Parathyroid adenoma (tissue), 2 donors: ENCODE results near the gene PIP5KL1.

ENCODE experiments used
- H2AFZ ChIP-seq: fragments of 300-600 bp; sonication (generic); one replicate; pipeline ENCODE4 v1.7.0; 2017; ENCODE audit warnings: antibody characterized with exemption, mild to moderate bottlenecking
- H3K27ac ChIP-seq: fragments of 300-600 bp; sonication (generic); one replicate; pipeline ENCODE4 v1.7.0; 2017
- H3K27me3 ChIP-seq: fragments of 300-600 bp; sonication (generic); one replicate; pipeline ENCODE4 v1.7.0; 2017; ENCODE audit warnings: low read length; ENCODE audit not compliant: control insufficient read depth, insufficient read depth
- H3K36me3 ChIP-seq: fragments of 300-600 bp; sonication (generic); one replicate; pipeline ENCODE4 v1.7.0; 2017; ENCODE audit warnings: low read length; ENCODE audit not compliant: control insufficient read depth, insufficient read depth
- H3K4me1 ChIP-seq: fragments of 300-600 bp; sonication (generic); one replicate; pipeline ENCODE4 v1.7.0; 2017; ENCODE audit warnings: control low read depth
- H3K4me2 ChIP-seq: fragments of 300-600 bp; sonication (generic); one replicate; pipeline ENCODE4 v1.7.0; 2017; ENCODE audit warnings: low read length
- H3K4me3 ChIP-seq: fragments of 300-600 bp; sonication (generic); one replicate; pipeline ENCODE4 v1.7.0; 2017; ENCODE audit warnings: low read depth, low read length
- H3K79me2 ChIP-seq: fragments of 300-600 bp; sonication (generic); one replicate; pipeline ENCODE4 v1.7.0; 2017; ENCODE audit warnings: control low read depth
- H3K9ac ChIP-seq: fragments of 300-600 bp; sonication (generic); one replicate; pipeline ENCODE4 v1.7.0; 2017; ENCODE audit warnings: mild to moderate bottlenecking
- H3K9me3 ChIP-seq: fragments of 300-600 bp; sonication (generic); one replicate; pipeline ENCODE4 v1.7.0; 2017; ENCODE audit warnings: low read length; ENCODE audit not compliant: control insufficient read depth
- TF ChIP-seq, protein P1 (sequence below): fragments of 300-600 bp; sonication (generic); IDR thresholded peaks from one replicate; pipeline ENCODE4 v1.7.0; 2017; ENCODE audit warnings: antibody characterized with exemption, mild to moderate bottlenecking
- donor health status: primary hyperparathyroidism.

The PIP5KL1 gene

DNA sequence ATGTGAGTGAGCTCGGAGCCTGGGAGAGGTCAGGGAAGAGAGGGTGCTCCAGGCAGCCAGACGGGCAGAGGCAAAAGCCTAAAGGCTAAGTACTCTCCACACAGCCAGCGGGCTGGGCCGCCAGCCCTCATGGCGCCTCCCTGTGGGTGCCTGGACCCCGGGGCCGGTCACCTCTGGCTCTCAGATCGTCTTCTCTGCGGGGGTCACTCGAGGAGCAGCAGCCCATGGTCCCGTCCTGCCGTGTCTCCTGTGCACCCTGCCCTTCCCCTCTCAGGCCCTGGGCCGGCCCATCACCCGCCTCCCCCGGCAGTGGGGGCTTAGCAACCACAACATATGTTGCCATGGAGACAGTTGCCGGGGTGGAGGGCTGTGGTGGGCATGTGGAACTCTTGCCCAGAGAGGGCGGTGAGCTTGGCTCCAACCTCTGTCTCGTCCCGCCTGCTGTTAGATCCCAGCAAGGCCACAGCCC is 57.3 kb downstream of the PIP5KL1 start:
- H3K9me3 ChIP-seq: no peaks in the 10 kb centered on the region
- TF ChIP-seq, protein P1, sequence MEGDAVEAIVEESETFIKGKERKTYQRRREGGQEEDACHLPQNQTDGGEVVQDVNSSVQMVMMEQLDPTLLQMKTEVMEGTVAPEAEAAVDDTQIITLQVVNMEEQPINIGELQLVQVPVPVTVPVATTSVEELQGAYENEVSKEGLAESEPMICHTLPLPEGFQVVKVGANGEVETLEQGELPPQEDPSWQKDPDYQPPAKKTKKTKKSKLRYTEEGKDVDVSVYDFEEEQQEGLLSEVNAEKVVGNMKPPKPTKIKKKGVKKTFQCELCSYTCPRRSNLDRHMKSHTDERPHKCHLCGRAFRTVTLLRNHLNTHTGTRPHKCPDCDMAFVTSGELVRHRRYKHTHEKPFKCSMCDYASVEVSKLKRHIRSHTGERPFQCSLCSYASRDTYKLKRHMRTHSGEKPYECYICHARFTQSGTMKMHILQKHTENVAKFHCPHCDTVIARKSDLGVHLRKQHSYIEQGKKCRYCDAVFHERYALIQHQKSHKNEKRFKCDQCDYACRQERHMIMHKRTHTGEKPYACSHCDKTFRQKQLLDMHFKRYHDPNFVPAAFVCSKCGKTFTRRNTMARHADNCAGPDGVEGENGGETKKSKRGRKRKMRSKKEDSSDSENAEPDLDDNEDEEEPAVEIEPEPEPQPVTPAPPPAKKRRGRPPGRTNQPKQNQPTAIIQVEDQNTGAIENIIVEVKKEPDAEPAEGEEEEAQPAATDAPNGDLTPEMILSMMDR: no peak
- H2AFZ ChIP-seq: no peak overlapping the region
- H3K36me3 ChIP-seq: no peaks in the 10 kb centered on the region
- H3K27me3 ChIP-seq: no peaks in the 10 kb centered on the region
- no peak overlapping the region for H3K27ac ChIP-seq
- no peak overlapping the region for H3K4me2 ChIP-seq
- H3K9ac ChIP-seq: no peak overlapping the region
- H3K79me2 ChIP-seq: no peaks in the 10 kb centered on the region
- no peak overlapping the region for H3K4me3 ChIP-seq
- H3K4me1 ChIP-seq: no peaks in the 10 kb centered on the region

DNA sequence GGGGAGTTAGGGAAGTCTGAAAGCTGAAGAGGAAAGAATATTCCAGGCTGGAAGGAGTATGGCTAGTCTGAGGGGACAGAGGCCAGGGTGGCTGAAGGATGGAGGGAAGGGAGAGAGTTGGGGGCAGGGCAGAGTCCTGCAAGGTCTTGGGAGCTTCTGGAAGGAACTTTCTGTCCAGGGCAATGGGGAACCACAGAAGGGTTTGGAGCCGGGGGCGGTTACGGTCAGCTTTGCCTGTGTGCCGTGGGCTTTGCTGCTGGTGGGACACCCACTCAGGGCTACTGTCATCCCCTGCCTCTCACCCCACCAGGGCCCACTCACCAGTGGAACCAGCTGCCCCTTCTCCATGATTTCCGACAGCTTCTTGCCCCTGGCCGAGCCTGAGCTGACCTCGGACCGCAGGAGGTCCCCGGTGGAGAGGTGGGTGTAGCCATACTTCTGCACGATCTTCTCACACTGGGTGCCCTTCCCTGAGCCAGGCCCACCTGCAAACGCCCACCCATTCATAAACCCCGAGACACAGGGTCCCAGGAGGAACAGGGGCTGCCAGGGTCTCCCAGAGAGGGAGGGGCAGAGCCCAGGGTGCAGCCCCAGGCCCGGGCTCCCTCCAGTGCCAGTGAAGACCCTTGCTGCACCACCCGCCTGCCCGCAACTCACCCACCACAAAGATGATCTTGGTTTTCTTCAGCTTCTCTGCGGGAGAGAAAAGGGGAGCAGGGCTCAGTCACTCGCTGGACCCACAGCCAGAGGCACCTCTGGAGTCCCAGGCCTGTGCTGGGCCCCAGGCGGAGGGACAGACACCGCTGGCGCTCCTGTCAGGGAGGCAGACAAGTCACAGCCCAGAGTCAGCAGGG is 58.0 kb downstream of the PIP5KL1 start:
- no peaks in the 10 kb centered on the region for H3K4me1 ChIP-seq
- TF ChIP-seq, protein P1: no peak
- H3K9ac ChIP-seq: no peak overlapping the region
- no peak overlapping the region for H2AFZ ChIP-seq
- no peaks in the 10 kb centered on the region for H3K27me3 ChIP-seq
- no peak overlapping the region for H3K4me3 ChIP-seq
- no peaks in the 10 kb centered on the region for H3K36me3 ChIP-seq
- H3K9me3 ChIP-seq: no peaks in the 10 kb centered on the region
- no peak overlapping the region for H3K4me2 ChIP-seq
- no peaks in the 10 kb centered on the region for H3K79me2 ChIP-seq
- H3K27ac ChIP-seq: no peak overlapping the region

DNA sequence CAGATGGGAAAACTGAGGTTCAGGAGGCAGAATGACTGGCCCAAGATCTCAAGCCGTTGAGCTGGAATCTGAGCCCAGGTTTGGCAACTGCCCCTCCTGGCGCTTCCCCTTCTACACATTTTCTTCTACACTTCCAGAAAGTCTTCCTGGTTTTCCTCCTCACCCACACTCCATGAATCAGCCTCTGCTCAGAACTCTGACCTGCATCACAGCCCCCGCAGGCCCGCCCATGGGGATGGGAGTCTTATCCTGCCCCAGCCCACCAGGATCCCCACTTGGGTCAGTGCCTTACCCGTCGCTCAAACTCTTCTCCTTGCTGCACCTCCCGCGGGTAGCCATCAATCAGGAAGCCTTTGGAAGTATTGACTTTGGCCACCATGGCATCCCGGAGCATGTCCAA is 59.0 kb downstream of the PIP5KL1 start:
- Histone ChIP-seq H3K27me3 (no peaks in the 10 kb centered on the region), H2AFZ (no peak overlapping the region), H3K4me2 (no peak overlapping the region), H3K9ac (no peak overlapping the region), H3K9me3 (no peaks in the 10 kb centered on the region), H3K79me2 (no peaks in the 10 kb centered on the region), H3K36me3 (no peaks in the 10 kb centered on the region), H3K27ac (no peak overlapping the region), H3K4me3 (no peak overlapping the region), H3K4me1 (no peaks in the 10 kb centered on the region)
- TF ChIP-seq, protein P1: no peak

DNA sequence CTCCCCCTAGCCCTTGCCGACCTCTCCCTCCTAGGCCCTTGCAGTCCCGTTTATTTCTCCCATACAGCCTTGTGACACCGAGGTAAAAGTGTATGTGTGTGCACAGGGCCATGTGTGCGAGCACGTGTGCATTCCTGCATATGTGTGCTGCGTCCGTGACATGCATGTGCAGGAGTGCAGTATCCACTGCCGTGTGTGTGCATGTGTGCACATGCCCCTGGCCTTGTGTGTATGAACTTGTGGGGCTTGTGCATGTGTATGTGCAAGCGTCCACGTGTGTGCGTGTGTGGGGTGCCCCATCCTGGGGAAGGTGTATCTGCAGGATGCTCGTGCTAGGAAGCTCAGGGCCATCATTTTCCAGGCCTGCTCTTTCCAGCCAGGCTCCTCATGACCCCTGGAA is 59.7 kb downstream of the PIP5KL1 start:
- Histone ChIP-seq H3K4me3 (no peak overlapping the region), H3K4me2 (no peak overlapping the region), H3K9me3 (no peaks in the 10 kb centered on the region), H3K36me3 (no peaks in the 10 kb centered on the region), H3K27ac (no peak overlapping the region), H2AFZ (no peak overlapping the region), H3K27me3 (no peaks in the 10 kb centered on the region), H3K9ac (no peak overlapping the region), H3K4me1 (peaks cover under 1% of the 10 kb centered on the region), H3K79me2 (no peaks in the 10 kb centered on the region)
- TF ChIP-seq, protein P1: no peak
